ENCODE measurements around the gene SATB1.

Gene SATB1

DNA sequence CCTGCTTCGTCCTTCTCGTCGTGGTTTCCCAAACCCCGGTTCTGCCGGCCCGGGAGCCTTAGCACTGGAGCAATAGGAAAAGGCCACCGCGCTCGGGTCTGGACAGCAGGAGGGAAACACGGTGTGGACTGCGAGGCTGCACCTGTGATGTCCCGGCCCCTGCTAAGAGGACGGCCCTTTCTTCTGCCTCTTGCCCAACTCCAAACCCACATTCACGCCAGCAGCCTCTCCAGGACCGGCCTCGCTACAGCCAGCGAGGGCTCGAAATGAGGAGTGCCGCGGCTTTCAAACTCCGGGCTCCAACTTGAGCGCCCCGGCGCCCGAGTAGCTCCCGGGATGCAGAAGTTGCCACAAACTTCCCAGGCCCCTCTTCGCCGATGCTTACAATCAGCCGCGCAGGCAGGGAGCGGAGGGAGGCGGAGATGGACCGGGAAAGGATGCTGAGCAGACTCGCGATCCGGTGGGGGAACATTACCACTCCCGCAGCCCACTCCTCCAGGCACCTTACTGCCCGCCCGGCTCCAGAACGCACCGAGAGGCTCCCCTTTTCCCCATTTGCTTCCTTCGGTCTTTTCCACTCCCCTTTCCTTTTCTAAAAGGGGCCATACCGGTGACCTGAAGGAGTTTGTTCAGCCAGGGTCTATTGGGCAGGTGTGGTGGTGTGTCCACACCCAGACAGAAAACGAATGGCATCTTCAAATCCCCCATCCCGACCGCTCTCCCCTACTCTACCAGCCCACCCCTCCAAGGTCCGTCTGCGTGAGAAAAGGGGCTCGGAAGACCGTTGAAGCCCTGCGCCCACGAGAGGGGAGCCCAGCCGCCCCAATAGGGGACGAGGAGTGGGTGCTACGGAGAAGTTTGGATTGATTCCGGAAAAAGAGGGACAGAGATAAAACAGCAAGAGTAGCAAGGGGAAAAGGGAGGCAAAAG lies 18.8 kb upstream of the SATB1 start:
- peak overlapping the region; percentile 4 for H3K27ac ChIP-seq (ENCODE audit: low read length)
- H3K36me3 ChIP-seq (ENCODE audit: control insufficient read depth in 1 of 2, insufficient read depth in 2 of 2, low read length in 2 of 2): no peaks in the 10 kb centered on the region
- peaks cover 0 to 24% of the 10 kb centered on the region in 2 donors for H3K4me1 ChIP-seq (ENCODE audit: control insufficient read depth in 1 of 2, insufficient read depth in 2 of 2, low read length in 2 of 2)
- peaks cover 0 to 3% of the 10 kb centered on the region in 2 donors for H3K9me3 ChIP-seq (ENCODE audit: control insufficient read depth in 1 of 2, low read length in 2 of 2)
- H3K27me3 ChIP-seq (ENCODE audit: low read depth, low read length): no peaks in the 10 kb centered on the region
- H3K4me3 ChIP-seq (ENCODE audit: low read depth in 1 of 2, low read length in 2 of 2): peak overlapping the region; percentile 81 to 82

DNA sequence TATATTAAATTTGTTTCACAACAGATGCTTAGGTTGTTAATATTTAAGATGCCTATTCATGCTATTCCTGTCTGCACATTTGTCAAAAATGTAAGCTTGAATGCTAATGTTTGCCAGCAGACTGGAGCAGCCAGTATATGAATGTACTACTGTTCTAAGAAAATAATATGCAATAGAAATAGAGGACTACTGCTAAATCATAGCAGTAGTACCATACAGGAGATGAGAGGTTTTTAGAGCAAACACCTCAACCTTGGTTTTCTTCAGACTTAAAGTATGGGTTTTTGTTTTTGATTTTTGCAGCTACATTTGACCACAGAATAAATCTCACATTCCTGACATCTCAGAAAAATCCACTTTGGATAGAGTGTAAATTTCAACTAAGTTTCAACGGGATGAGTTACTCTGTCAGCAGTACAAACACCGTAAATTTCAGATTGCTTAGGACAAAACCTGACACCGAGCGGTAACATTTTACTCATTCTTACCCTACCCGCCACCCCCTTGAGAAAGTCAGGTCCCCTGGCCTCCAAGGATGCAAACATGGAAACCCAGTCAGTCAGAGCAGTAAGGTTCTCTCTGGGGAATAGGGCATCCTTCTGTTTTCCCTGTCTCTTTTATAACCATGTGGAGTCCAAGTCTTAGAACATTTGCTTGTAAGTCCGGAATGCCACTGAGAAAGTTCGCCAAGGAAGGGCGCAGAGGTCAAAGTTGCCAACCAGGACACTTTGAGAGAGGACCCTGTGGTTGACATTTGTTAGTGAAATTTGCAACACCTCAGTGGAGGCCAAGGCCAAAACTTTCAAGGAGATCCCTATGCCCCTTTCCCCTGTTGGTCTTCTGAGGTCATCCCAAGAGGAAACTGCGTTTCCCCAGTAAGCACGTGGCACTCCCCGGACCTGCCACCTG lies 17.9 kb upstream of the SATB1 start:
- Histone ChIP-seq H3K4me3 (ENCODE audit: low read depth in 1 of 2, low read length in 2 of 2) (peak overlapping the region; percentile 81 to 82), H3K36me3 (ENCODE audit: control insufficient read depth in 1 of 2, insufficient read depth in 2 of 2, low read length in 2 of 2) (no peaks in the 10 kb centered on the region), H3K27ac (ENCODE audit: low read length) (no peak overlapping the region), H3K9me3 (ENCODE audit: control insufficient read depth in 1 of 2, low read length in 2 of 2) (no peaks in the 10 kb centered on the region), H3K27me3 (ENCODE audit: low read depth, low read length) (no peaks in the 10 kb centered on the region), H3K4me1 (ENCODE audit: control insufficient read depth in 1 of 2, insufficient read depth in 2 of 2, low read length in 2 of 2) (peaks cover 0 to 24% of the 10 kb centered on the region in 2 donors)

DNA sequence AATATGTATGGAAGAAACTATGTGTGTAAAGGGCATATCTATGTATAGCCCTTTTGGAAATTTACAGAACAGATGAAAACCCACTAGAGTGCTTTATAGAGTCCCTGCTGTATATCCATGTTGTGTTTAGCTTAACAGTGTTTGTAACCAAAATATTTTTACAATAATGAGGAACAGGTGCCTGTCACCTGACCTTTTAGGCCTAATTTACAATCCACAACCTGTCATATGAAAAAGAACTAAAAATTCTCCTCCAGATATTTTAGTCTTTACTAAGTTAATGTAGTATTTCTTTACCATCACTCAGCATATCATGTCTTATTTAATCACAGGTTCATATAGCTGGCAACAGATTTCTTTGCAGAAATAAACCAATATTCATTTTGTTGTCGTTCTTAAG lies 16.4 kb upstream of the SATB1 start:
- peaks cover 0 to 24% of the 10 kb centered on the region in 2 donors for H3K4me1 ChIP-seq (ENCODE audit: control insufficient read depth in 1 of 2, insufficient read depth in 2 of 2, low read length in 2 of 2)
- H3K36me3 ChIP-seq (ENCODE audit: control insufficient read depth in 1 of 2, insufficient read depth in 2 of 2, low read length in 2 of 2): no peaks in the 10 kb centered on the region
- H3K9me3 ChIP-seq (ENCODE audit: control insufficient read depth in 1 of 2, low read length in 2 of 2): no peaks in the 10 kb centered on the region
- no peak overlapping the region for H3K4me3 ChIP-seq (ENCODE audit: low read depth in 1 of 2, low read length in 2 of 2)
- H3K27me3 ChIP-seq (ENCODE audit: low read depth, low read length): no peaks in the 10 kb centered on the region
- H3K27ac ChIP-seq (ENCODE audit: low read length): no peak overlapping the region

DNA sequence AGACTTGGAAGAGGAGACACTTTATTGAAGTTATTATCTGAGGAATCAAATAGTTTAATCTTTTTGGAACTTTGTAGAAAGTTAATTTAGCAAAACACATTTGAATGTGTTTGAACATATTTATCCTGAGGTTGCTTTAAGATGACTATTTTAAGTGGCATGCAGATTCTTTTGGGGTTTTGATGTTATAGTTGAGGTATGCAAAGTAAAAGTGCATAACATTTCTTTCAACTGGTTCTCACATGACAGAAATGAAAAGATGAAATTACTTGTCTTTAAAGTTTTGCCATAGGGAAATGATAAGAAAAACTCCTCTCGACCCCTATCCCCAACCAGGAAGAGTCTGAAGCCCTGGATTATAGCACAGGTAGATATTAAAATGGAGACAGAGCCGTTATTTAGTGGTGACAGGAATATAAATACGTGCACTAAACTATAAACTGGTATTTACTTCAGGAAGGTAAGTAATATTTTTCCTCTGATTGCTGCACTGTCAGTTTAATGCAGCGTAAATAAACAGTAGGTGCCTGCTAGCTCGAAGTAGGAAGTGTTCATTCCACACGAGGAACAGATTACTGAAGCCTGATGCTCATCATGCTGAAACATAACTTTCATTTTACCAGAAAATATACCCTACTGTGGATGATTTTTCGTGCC lies 15.1 kb upstream of the SATB1 start:
- Histone ChIP-seq H3K9me3 (ENCODE audit: control insufficient read depth in 1 of 2, low read length in 2 of 2) (no peaks in the 10 kb centered on the region), H3K27ac (ENCODE audit: low read length) (no peak overlapping the region), H3K27me3 (ENCODE audit: low read depth, low read length) (peaks cover 3% of the 10 kb centered on the region)

DNA sequence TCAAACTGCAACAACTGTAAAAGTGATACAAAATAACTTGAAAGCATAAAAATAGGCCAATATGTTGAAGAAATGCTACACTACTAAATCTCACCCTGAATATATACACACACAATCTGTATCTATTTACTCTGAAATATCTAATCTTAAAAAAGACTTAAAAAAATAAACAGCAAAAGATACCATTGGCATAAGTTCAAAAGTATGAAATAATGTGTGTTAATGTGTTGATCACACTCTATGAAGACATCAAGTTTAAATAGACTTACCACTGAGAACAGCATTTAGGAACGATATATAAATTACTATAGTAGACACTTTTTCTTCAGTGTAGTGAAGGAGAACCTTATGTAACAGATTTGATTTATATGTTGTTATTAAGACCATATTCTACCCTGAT lies 14.1 kb upstream of the SATB1 start:
- Histone ChIP-seq H3K4me1 (ENCODE audit: control insufficient read depth in 1 of 2, insufficient read depth in 2 of 2, low read length in 2 of 2) (peaks cover 0 to 12% of the 10 kb centered on the region in 2 donors), H3K27me3 (ENCODE audit: low read depth, low read length) (peaks cover 4% of the 10 kb centered on the region), H3K4me3 (ENCODE audit: low read depth in 1 of 2, low read length in 2 of 2) (no peak overlapping the region), H3K36me3 (ENCODE audit: control insufficient read depth in 1 of 2, insufficient read depth in 2 of 2, low read length in 2 of 2) (no peaks in the 10 kb centered on the region), H3K27ac (ENCODE audit: low read length) (no peak overlapping the region), H3K9me3 (ENCODE audit: control insufficient read depth in 1 of 2, low read length in 2 of 2) (no peaks in the 10 kb centered on the region)

More for the DNA sequence above, 15.1 kb upstream of the SATB1 start:
- Histone ChIP-seq H3K36me3 (ENCODE audit: control insufficient read depth in 1 of 2, insufficient read depth in 2 of 2, low read length in 2 of 2) (no peaks in the 10 kb centered on the region), H3K4me3 (ENCODE audit: low read depth in 1 of 2, low read length in 2 of 2) (no peak overlapping the region), H3K4me1 (ENCODE audit: control insufficient read depth in 1 of 2, insufficient read depth in 2 of 2, low read length in 2 of 2) (peaks cover 0 to 14% of the 10 kb centered on the region in 2 donors)

DNA sequence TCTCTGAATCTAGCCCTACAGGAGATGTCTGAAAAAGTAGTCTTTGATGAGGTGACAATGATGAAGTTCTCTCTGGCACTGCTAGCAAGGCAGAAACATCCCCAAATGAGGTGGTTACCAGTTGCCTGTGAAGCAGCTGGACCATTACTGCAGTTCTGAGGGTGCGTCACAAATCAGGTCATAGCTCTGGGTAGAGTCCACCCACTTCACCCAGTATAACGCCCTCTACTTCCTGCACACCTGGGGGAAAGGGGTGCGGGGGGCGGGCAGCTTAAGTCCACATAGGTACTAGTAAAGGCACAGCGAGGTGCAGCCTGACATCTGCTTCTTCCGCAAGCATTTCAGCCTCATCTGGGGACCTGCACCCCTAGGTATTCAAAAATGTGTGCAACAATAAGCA lies 13.4 kb upstream of the SATB1 start:
- Histone ChIP-seq H3K9me3 (ENCODE audit: control insufficient read depth in 1 of 2, low read length in 2 of 2) (no peaks in the 10 kb centered on the region), H3K27ac (ENCODE audit: low read length) (no peak overlapping the region), H3K27me3 (ENCODE audit: low read depth, low read length) (peaks cover 4% of the 10 kb centered on the region), H3K4me1 (ENCODE audit: control insufficient read depth in 1 of 2, insufficient read depth in 2 of 2, low read length in 2 of 2) (peaks cover 0 to 5% of the 10 kb centered on the region in 2 donors), H3K36me3 (ENCODE audit: control insufficient read depth in 1 of 2, insufficient read depth in 2 of 2, low read length in 2 of 2) (no peaks in the 10 kb centered on the region), H3K4me3 (ENCODE audit: low read depth in 1 of 2, low read length in 2 of 2) (no peak overlapping the region)

DNA sequence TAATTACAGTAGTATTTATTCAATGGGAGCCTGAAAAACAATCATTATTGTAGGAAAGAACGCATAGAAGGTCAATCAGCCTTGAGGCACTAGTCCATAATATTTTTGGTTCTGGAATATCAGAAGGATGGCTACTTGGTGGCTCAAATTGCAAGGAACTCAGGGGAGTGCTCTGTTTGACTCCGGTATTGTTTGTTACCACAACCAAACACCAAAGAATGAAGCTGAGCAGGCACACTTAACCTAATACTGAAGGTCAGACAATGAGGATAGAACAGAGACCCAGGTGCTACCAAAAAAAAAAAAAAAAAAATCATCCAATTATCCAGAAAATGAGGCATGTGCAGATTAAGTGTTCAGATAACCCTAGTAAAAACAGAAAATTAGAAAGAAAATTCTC lies 11.1 kb upstream of the SATB1 start:
- Histone ChIP-seq H3K27me3 (ENCODE audit: low read depth, low read length) (peaks cover 4% of the 10 kb centered on the region), H3K4me1 (ENCODE audit: control insufficient read depth in 1 of 2, insufficient read depth in 2 of 2, low read length in 2 of 2) (no peaks in the 10 kb centered on the region), H3K4me3 (ENCODE audit: low read depth in 1 of 2, low read length in 2 of 2) (no peak overlapping the region), H3K9me3 (ENCODE audit: control insufficient read depth in 1 of 2, low read length in 2 of 2) (no peaks in the 10 kb centered on the region), H3K27ac (ENCODE audit: low read length) (no peak overlapping the region), H3K36me3 (ENCODE audit: control insufficient read depth in 1 of 2, insufficient read depth in 2 of 2, low read length in 2 of 2) (no peaks in the 10 kb centered on the region)

DNA sequence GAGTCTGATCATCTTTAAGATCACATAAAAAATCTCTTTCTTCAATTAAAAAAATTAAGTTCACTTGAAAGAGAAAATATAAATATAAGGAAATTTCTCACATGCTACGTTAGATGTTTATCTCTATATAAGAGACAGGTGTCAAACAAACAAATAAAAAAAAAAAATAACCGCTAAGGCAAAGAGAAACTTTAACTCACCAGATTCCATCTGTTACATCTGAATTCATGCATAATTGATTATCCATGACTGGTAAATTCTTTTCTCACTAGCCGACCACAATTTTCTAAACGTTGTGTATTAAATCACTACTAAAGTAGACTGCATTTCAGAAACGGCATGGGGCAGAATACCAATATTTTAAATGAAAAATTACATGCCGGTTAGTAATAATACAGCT lies 9.6 kb upstream of the SATB1 start:
- Histone ChIP-seq H3K27ac (ENCODE audit: low read length) (no peak overlapping the region), H3K4me3 (ENCODE audit: low read depth in 1 of 2, low read length in 2 of 2) (no peak overlapping the region), H3K36me3 (ENCODE audit: control insufficient read depth in 1 of 2, insufficient read depth in 2 of 2, low read length in 2 of 2) (no peaks in the 10 kb centered on the region), H3K9me3 (ENCODE audit: control insufficient read depth in 1 of 2, low read length in 2 of 2) (no peaks in the 10 kb centered on the region), H3K27me3 (ENCODE audit: low read depth, low read length) (peaks cover 4% of the 10 kb centered on the region), H3K4me1 (ENCODE audit: control insufficient read depth in 1 of 2, insufficient read depth in 2 of 2, low read length in 2 of 2) (no peaks in the 10 kb centered on the region)

DNA sequence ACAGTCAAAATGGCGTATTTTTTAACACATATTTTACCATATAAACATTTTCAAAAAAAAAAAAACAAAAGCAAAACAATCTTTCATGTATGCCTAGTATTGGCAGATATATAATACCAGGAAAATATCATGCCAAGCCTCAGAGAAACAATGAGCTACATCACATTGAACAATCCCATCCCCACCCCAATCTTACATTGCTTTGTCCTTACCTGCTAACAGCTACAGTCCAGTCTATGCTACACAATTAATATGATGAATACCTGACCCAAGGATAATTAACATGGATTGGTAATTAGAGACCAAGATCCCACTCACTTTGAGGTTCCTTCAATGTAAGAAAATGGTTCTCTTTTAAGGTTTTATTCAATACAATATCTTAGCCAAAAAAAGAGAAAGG lies 7.6 kb upstream of the SATB1 start:
- Histone ChIP-seq H3K4me3 (ENCODE audit: low read depth in 1 of 2, low read length in 2 of 2) (no peak overlapping the region), H3K27ac (ENCODE audit: low read length) (no peak overlapping the region), H3K36me3 (ENCODE audit: control insufficient read depth in 1 of 2, insufficient read depth in 2 of 2, low read length in 2 of 2) (no peaks in the 10 kb centered on the region), H3K27me3 (ENCODE audit: low read depth, low read length) (peaks cover 4% of the 10 kb centered on the region), H3K9me3 (ENCODE audit: control insufficient read depth in 1 of 2, low read length in 2 of 2) (no peaks in the 10 kb centered on the region), H3K4me1 (ENCODE audit: control insufficient read depth in 1 of 2, insufficient read depth in 2 of 2, low read length in 2 of 2) (no peaks in the 10 kb centered on the region)

DNA sequence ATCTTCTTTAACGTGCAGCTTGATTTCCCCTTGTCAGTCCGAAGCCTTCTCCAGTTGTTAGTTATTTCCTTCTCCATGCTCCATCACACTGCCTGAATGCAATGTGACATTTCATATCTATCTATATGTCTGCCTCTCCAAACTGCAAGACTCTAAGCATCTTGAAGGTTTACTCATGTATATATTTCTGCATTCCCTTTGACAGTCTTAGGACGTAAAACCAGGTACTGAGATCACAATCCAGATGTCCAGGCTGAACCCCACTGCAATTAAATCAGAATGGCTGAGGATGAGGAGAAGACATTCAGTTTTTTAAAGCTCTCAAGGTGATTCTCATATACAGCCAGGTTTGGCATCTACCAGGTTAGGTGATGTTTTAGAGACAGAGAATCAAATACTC lies 6.1 kb upstream of the SATB1 start:
- H3K27ac ChIP-seq (ENCODE audit: low read length): no peak overlapping the region
- no peak overlapping the region for H3K4me3 ChIP-seq (ENCODE audit: low read depth in 1 of 2, low read length in 2 of 2)
- no peaks in the 10 kb centered on the region for H3K36me3 ChIP-seq (ENCODE audit: control insufficient read depth in 1 of 2, insufficient read depth in 2 of 2, low read length in 2 of 2)
- H3K9me3 ChIP-seq (ENCODE audit: control insufficient read depth in 1 of 2, low read length in 2 of 2): no peaks in the 10 kb centered on the region
- peaks cover 4% of the 10 kb centered on the region for H3K27me3 ChIP-seq (ENCODE audit: low read depth, low read length)
- no peaks in the 10 kb centered on the region for H3K4me1 ChIP-seq (ENCODE audit: control insufficient read depth in 1 of 2, insufficient read depth in 2 of 2, low read length in 2 of 2)
